Measurements from ENCODE around the gene MYO18A. TPM values are rescaled to one million over a fixed set of nuclear protein-coding genes. Genes with fewer than 3 reads are reported as not detected.
A peak's percentile ranks its signal among the peaks of the same experiment; 100 is the strongest.

The MYO18A gene, protein sequence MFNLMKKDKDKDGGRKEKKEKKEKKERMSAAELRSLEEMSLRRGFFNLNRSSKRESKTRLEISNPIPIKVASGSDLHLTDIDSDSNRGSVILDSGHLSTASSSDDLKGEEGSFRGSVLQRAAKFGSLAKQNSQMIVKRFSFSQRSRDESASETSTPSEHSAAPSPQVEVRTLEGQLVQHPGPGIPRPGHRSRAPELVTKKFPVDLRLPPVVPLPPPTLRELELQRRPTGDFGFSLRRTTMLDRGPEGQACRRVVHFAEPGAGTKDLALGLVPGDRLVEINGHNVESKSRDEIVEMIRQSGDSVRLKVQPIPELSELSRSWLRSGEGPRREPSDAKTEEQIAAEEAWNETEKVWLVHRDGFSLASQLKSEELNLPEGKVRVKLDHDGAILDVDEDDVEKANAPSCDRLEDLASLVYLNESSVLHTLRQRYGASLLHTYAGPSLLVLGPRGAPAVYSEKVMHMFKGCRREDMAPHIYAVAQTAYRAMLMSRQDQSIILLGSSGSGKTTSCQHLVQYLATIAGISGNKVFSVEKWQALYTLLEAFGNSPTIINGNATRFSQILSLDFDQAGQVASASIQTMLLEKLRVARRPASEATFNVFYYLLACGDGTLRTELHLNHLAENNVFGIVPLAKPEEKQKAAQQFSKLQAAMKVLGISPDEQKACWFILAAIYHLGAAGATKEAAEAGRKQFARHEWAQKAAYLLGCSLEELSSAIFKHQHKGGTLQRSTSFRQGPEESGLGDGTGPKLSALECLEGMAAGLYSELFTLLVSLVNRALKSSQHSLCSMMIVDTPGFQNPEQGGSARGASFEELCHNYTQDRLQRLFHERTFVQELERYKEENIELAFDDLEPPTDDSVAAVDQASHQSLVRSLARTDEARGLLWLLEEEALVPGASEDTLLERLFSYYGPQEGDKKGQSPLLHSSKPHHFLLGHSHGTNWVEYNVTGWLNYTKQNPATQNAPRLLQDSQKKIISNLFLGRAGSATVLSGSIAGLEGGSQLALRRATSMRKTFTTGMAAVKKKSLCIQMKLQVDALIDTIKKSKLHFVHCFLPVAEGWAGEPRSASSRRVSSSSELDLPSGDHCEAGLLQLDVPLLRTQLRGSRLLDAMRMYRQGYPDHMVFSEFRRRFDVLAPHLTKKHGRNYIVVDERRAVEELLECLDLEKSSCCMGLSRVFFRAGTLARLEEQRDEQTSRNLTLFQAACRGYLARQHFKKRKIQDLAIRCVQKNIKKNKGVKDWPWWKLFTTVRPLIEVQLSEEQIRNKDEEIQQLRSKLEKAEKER (N-terminal part only)
- polyA plus RNA-seq (2012; ENCODE audit: insufficient read length, low read depth), result 26.8 TPM

DNA sequence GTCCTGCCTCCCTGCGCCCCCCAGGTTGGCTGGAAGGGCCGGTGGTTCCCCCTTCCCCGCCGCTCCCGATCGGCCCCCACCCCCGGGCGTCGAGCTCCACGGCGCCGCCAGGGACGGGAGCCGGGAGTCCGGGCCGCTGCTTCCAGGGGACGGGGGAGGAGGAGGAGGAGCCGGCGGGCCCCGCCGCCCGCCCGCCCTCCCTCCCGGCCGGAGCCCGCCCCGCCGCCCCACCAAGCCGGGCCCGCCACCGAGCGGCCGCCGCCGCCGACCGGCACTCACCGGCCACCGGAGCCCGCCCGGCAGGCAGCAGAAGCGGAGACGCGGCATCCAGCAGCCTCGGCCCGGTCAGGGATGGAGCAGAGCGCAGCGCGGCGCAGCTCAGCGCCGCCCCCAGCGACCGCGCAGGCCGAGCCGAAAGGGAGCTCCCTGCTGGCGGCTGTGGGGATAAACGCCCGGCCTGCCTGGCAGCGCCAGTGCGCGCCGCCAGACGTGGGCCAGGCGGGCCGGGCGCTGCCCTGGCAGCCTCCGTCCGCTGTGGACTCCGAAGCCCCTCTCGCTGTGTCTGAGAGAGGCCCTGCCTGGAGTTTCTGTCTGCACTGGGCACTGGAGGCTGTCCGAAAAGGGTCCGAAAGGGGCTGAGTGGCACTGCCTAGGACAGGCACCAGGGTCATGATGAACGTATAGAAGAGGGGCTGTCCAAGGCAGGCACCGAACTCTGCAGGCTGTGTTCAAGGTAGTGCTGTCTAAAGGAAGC, at the start of gene MYO18A:
TSS of gene MYO18A (minus strand) at position 365 of the 754 bp plus-strand sequence. CDS start 13,458 bp downstream, outside the sequence.
- no peak for TF ChIP-seq SIN3A (IDR thresholded peaks at IDR 0.05; ENCODE audit: borderline replicate concordance, insufficient read depth, low read length)
- peak; percentile 65 for TF ChIP-seq FOXP2 (optimal IDR thresholded peaks at IDR 0.05; ENCODE audit: borderline replicate concordance, extremely low read depth, extremely low read length, insufficient read depth)

DNA sequence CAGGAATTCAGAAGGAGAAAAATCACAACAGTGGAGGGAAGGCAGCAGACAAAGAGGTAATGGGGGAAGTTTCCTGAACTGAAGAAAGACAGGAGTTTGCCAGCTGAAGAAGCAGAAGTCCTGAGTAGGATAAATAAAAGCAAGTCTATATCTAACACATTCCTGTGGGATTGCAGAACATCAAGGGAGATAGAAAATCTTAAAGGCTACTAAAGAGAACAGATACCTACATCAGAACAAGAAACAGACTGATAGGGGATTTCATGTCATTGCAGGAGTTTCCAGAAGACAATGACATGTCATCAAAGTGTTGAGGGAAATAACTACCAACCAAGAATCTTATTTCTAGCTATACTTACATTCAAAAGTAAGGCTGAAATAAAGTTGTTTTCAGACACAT, 45.2 kb upstream of the MYO18A start:
- TF ChIP-seq SIN3A (IDR thresholded peaks at IDR 0.05; ENCODE audit: borderline replicate concordance, insufficient read depth, low read length) (no peak), TAF1 (IDR thresholded peaks at IDR 0.05; ENCODE audit: borderline replicate concordance, insufficient read depth, low read length) (no peak), FOXP2 (optimal IDR thresholded peaks at IDR 0.05; ENCODE audit: borderline replicate concordance, extremely low read depth, extremely low read length, insufficient read depth) (no peak), POLR2AphosphoS5 (IDR thresholded peaks at IDR 0.05; ENCODE audit: low read depth, low read length) (no peak)
- TF ChIP-seq, protein P1, sequence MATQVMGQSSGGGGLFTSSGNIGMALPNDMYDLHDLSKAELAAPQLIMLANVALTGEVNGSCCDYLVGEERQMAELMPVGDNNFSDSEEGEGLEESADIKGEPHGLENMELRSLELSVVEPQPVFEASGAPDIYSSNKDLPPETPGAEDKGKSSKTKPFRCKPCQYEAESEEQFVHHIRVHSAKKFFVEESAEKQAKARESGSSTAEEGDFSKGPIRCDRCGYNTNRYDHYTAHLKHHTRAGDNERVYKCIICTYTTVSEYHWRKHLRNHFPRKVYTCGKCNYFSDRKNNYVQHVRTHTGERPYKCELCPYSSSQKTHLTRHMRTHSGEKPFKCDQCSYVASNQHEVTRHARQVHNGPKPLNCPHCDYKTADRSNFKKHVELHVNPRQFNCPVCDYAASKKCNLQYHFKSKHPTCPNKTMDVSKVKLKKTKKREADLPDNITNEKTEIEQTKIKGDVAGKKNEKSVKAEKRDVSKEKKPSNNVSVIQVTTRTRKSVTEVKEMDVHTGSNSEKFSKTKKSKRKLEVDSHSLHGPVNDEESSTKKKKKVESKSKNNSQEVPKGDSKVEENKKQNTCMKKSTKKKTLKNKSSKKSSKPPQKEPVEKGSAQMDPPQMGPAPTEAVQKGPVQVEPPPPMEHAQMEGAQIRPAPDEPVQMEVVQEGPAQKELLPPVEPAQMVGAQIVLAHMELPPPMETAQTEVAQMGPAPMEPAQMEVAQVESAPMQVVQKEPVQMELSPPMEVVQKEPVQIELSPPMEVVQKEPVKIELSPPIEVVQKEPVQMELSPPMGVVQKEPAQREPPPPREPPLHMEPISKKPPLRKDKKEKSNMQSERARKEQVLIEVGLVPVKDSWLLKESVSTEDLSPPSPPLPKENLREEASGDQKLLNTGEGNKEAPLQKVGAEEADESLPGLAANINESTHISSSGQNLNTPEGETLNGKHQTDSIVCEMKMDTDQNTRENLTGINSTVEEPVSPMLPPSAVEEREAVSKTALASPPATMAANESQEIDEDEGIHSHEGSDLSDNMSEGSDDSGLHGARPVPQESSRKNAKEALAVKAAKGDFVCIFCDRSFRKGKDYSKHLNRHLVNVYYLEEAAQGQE (IDR thresholded peaks at IDR 0.05; ENCODE audit: insufficient read depth in 1 of 2, low read depth in 2 of 2, low read length in 2 of 2), result no peak

DNA sequence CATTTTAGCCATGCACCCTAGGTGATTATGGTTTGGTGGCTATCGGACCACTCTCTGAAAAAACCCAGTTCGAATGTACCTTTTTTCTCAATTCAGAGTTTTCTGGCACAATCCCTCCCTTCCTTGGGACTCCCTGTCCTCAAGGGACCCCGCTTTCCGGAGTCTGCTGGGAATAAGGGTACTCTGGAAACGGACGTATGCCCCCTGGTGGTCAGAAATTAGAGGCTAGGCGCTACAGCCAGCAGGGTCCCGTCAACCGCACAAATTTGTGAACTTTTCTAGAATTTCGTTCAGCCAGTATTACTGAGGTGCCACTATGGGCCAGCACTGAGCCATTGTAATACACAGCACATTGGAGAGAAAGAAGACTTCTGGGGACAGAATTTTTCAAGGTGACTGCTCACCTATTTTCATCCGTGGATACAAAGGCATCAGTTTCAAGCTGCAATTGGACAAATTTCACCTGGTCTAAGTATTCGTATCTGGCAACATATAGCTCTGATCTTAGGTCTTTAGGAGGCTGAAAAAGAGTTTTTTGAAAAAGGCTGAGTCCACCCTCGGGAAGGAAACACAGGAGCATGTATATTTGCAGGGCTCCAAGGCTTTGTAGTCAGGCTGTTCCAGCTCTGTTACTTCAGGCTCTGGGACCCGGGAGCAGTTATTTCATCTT, 39.3 kb upstream of the MYO18A start:
- TF ChIP-seq FOXP2 (optimal IDR thresholded peaks at IDR 0.05; ENCODE audit: borderline replicate concordance, extremely low read depth, extremely low read length, insufficient read depth), result no peak
- no peak for TF ChIP-seq POLR2AphosphoS5 (IDR thresholded peaks at IDR 0.05; ENCODE audit: low read depth, low read length)
- TF ChIP-seq, protein P1 (IDR thresholded peaks at IDR 0.05; ENCODE audit: insufficient read depth in 1 of 2, low read depth in 2 of 2, low read length in 2 of 2), result no peak
- no peak for TF ChIP-seq SIN3A (IDR thresholded peaks at IDR 0.05; ENCODE audit: borderline replicate concordance, insufficient read depth, low read length)
- TF ChIP-seq TAF1 (IDR thresholded peaks at IDR 0.05; ENCODE audit: borderline replicate concordance, insufficient read depth, low read length), result no peak

DNA sequence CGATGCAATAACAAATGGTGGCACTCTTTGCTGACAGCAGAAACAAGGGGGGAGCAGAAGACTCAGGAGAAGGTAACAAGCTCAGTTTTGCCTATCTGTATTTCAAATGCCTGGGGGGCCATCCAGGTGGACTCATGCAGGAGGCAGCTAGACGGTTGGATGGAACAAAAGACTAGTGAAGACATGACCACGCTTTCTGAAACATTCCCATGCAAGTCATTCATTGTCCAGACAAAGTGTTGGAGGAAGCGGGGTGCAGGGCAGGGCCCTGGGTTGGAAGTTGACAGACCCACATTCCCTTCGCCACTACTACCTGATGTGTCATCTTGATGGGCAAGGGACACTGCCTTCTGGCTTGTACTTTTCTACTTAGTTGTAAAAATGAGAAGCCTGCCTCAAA, 36.7 kb upstream of the MYO18A start:
- TF ChIP-seq FOXP2 (optimal IDR thresholded peaks at IDR 0.05; ENCODE audit: borderline replicate concordance, extremely low read depth, extremely low read length, insufficient read depth) (no peak), POLR2AphosphoS5 (IDR thresholded peaks at IDR 0.05; ENCODE audit: low read depth, low read length) (no peak), SIN3A (IDR thresholded peaks at IDR 0.05; ENCODE audit: borderline replicate concordance, insufficient read depth, low read length) (no peak)
- TF ChIP-seq, protein P1 (IDR thresholded peaks at IDR 0.05; ENCODE audit: insufficient read depth in 1 of 2, low read depth in 2 of 2, low read length in 2 of 2), result no peak
